HPDE6-E6E7 (cell line): ENCODE data around the gene LRRC8D.
A peak's percentile ranks its signal among the peaks of the same experiment; 100 is the strongest.
"Not testable (repeated sequence)": the region's sequence is repeated elsewhere in the genome, so short reads cannot be mapped to it uniquely, and the experiment has no call there.

Experiments used
- DNase-seq: peaks from one replicate; pipeline ENCODE4 v3.0.0; 2011; ENCODE audit warnings: missing footprints; ENCODE audit errors: extremely low spot score

The LRRC8D gene

GRCh38 chr1:89955311-89956205, 134.7 kb downstream of the LRRC8D start:
- DNase-seq, result no peak

- no peak for DNase-seq
These were observed 136.3 kb downstream of the LRRC8D start for GRCh38 chr1:89957107-89957506.

GRCh38 chr1:89958851-89959654, 138.2 kb downstream of the LRRC8D start:
- no peak for DNase-seq

- no peak for DNase-seq
These were observed 138.9 kb downstream of the LRRC8D start for GRCh38 chr1:89959719-89960118.

- DNase-seq, result no peak
These were observed 141.4 kb downstream of the LRRC8D start for GRCh38 chr1:89962024-89962741.

- DNase-seq, result no peak
These were observed 141.9 kb downstream of the LRRC8D start for GRCh38 chr1:89962742-89963075.

- DNase-seq, result no peak
These were observed 144.4 kb downstream of the LRRC8D start for GRCh38 chr1:89965193-89965768.

GRCh38 chr1:89966656-89967055, 145.8 kb downstream of the LRRC8D start:
- DNase-seq, result no peak

- DNase-seq, result no peak
These were observed 150.8 kb downstream of the LRRC8D start for GRCh38 chr1:89971600-89971999.

GRCh38 chr1:89972024-89972423, 151.2 kb downstream of the LRRC8D start:
- no peak for DNase-seq

GRCh38 chr1:89973471-89974127, 152.8 kb downstream of the LRRC8D start:
- DNase-seq, result no peak

- DNase-seq, result no peak
These were observed 153.4 kb downstream of the LRRC8D start for GRCh38 chr1:89974256-89974655.

GRCh38 chr1:89974696-89975470, 154.1 kb downstream of the LRRC8D start:
- peak; percentile 46 for DNase-seq

GRCh38 chr1:89975540-89976125, 154.8 kb downstream of the LRRC8D start:
- no peak for DNase-seq

- DNase-seq, result no peak
These were observed 157.9 kb downstream of the LRRC8D start for GRCh38 chr1:89978755-89979154.

- DNase-seq, result no peak
These were observed 159.8 kb downstream of the LRRC8D start for GRCh38 chr1:89980605-89981004.

- DNase-seq, result not testable (repeated sequence)
These were observed 162.0 kb downstream of the LRRC8D start for GRCh38 chr1:89982846-89983245.

GRCh38 chr1:89984564-89985116, 163.8 kb downstream of the LRRC8D start:
- DNase-seq, result not testable (repeated sequence)

GRCh38 chr1:89986020-89986419, 165.2 kb downstream of the LRRC8D start:
- DNase-seq, result no peak
